RWPE2 (cell line): ENCODE data around the gene AMIGO3.
"Not testable (repeated sequence)": the region's sequence is repeated elsewhere in the genome, so short reads cannot be mapped to it uniquely, and the experiment has no call there.

Experiments used
- ATAC-seq: fragments of 200-7000 bp; cut with Tn5 transposase; 3 replicates; pipeline ENCODE4 v1.9.1; 2021; ENCODE audit warnings: low read depth
- DNase-seq: peaks from one replicate; pipeline ENCODE4 v3.0.0-alpha.2; 2020; ENCODE audit warnings: low spot score
- H3K27ac ChIP-seq: fragments of 450-650 bp; 2 replicates; pipeline ENCODE4 v1.5.1; 2017; ENCODE audit warnings: mild to moderate bottlenecking; ENCODE audit not compliant: poor library complexity, severe bottlenecking
- H3K27me3 ChIP-seq: fragments of 250-450 bp; sonication (Bioruptor Pico); 2 replicates; pipeline ENCODE4 v1.5.1; 2021; ENCODE audit warnings: mild to moderate bottlenecking, moderate library complexity; ENCODE audit not compliant: insufficient read depth, poor library complexity, severe bottlenecking
- H3K36me3 ChIP-seq: fragments of 250-450 bp; sonication (Bioruptor Pico); 2 replicates; pipeline ENCODE4 v1.5.1; 2020; ENCODE audit warnings: low read depth, mild to moderate bottlenecking, moderate library complexity
- H3K4me1 ChIP-seq: fragments of 250-450 bp; sonication (Bioruptor Pico); 2 replicates; pipeline ENCODE4 v1.5.1; 2021; ENCODE audit warnings: mild to moderate bottlenecking, moderate library complexity; ENCODE audit not compliant: insufficient read depth, poor library complexity, severe bottlenecking
- H3K4me3 ChIP-seq: fragments of 250-450 bp; sonication (Bioruptor Pico); 2 replicates; pipeline ENCODE4 v1.5.1; 2021; ENCODE audit warnings: mild to moderate bottlenecking, moderate library complexity; ENCODE audit not compliant: severe bottlenecking
- H3K9me3 ChIP-seq: fragments of 250-450 bp; sonication (Bioruptor Pico); 2 replicates; pipeline ENCODE4 v1.5.1; 2021; ENCODE audit warnings: mild to moderate bottlenecking, moderate library complexity; ENCODE audit not compliant: severe bottlenecking
- CTCF ChIP-seq: fragments of 450-650 bp; IDR thresholded peaks from one replicate; pipeline ENCODE4 v1.5.1; 2017; ENCODE audit warnings: mild to moderate bottlenecking, moderate library complexity; ENCODE audit not compliant: poor library complexity, severe bottlenecking

Gene AMIGO3

GRCh38 chr3:49684453-49684852, 35.0 kb downstream of the AMIGO3 start:
- H3K36me3 ChIP-seq = peaks cover 40% of the 10 kb centered on the region
- DNase-seq, ATAC-seq, H3K9me3 ChIP-seq, H3K27me3 ChIP-seq, H3K4me3 ChIP-seq, H3K27ac ChIP-seq, H3K4me1 ChIP-seq: not testable (repeated sequence)

GRCh38 chr3:49683162-49683561, 36.3 kb downstream of the AMIGO3 start:
- no peaks in the 10 kb centered on the region for H3K9me3 ChIP-seq
- peaks cover 53% of the 10 kb centered on the region for H3K36me3 ChIP-seq
- ATAC-seq = no peak
- TF ChIP-seq CTCF = no peak
- no peaks in the 10 kb centered on the region for H3K4me1 ChIP-seq
- H3K4me3 ChIP-seq = no peak overlapping the region
- H3K27ac ChIP-seq = no peak overlapping the region
- no peaks in the 10 kb centered on the region for H3K27me3 ChIP-seq
- no peak for DNase-seq

- Histone ChIP-seq H3K27ac (no peak overlapping the region), H3K4me3 (no peak overlapping the region), H3K27me3 (no peaks in the 10 kb centered on the region), H3K36me3 (peaks cover 69% of the 10 kb centered on the region), H3K4me1 (no peaks in the 10 kb centered on the region), H3K9me3 (no peaks in the 10 kb centered on the region)
- DNase-seq (no peak), ATAC-seq (no peak)
- no peak for TF ChIP-seq CTCF
Observed at GRCh38 chr3:49681543-49681942, 37.9 kb downstream of the AMIGO3 start.

- no peaks in the 10 kb centered on the region for H3K9me3 ChIP-seq
- H3K36me3 ChIP-seq = peaks cover 73% of the 10 kb centered on the region
- H3K4me3 ChIP-seq = no peak overlapping the region
- H3K27me3 ChIP-seq = no peaks in the 10 kb centered on the region
- DNase-seq (no peak), ATAC-seq (no peak)
- no peak overlapping the region for H3K27ac ChIP-seq
- no peaks in the 10 kb centered on the region for H3K4me1 ChIP-seq
- no peak for TF ChIP-seq CTCF
Observed at GRCh38 chr3:49681232-49681522, 38.3 kb downstream of the AMIGO3 start.

- TF ChIP-seq CTCF = no peak
- DNase-seq (no peak), ATAC-seq (no peak)
- Histone ChIP-seq H3K4me1 (no peaks in the 10 kb centered on the region), H3K27ac (no peak overlapping the region), H3K36me3 (peaks cover 78% of the 10 kb centered on the region), H3K27me3 (no peaks in the 10 kb centered on the region), H3K9me3 (no peaks in the 10 kb centered on the region), H3K4me3 (no peak overlapping the region)
Observed at GRCh38 chr3:49680493-49681231, 38.8 kb downstream of the AMIGO3 start.
